HG03196 (cell line): Measurements from ENCODE around the gene ADIPOQ.
"Not testable (repeated sequence)": the region's sequence is repeated elsewhere in the genome, so short reads cannot be mapped to it uniquely, and the experiment has no call there.

Experiments
- ATAC-seq: cut with Tn5 transposase; IDR thresholded peaks from one replicate; pipeline ENCODE4 v1.9.1; 2021; ENCODE audit not compliant: unreplicated experiment

The ADIPOQ gene

GRCh38 chr3:186842426-186843038 lies at the start of gene ADIPOQ:
TSS of gene ADIPOQ (plus strand) at chr3:186842710. CDS start at chr3:186853059, 10,349 bp downstream.
- no peak for ATAC-seq

- no peak for ATAC-seq
Measured at GRCh38 chr3:186798239-186798874, 44.2 kb upstream of the ADIPOQ start.

GRCh38 chr3:186800285-186800684 lies 42.2 kb upstream of the ADIPOQ start:
- no peak for ATAC-seq

- no peak for ATAC-seq
Measured at GRCh38 chr3:186802701-186803100, 39.8 kb upstream of the ADIPOQ start.

- not testable (repeated sequence) for ATAC-seq
Measured at GRCh38 chr3:186803447-186803846, 39.1 kb upstream of the ADIPOQ start.

GRCh38 chr3:186806089-186807055 lies 36.1 kb upstream of the ADIPOQ start, which contains the start of gene RFC4:
TSS of gene RFC4 (minus strand) at chr3:186806482. CDS start at chr3:186804713, 1,769 bp downstream.
- peak; percentile 95 for ATAC-seq

- no peak for ATAC-seq
Measured at GRCh38 chr3:186807231-186807630, 35.3 kb upstream of the ADIPOQ start.

GRCh38 chr3:186810336-186810996 lies 32.0 kb upstream of the ADIPOQ start:
- no peak for ATAC-seq

- ATAC-seq: not testable (repeated sequence)
Measured at GRCh38 chr3:186811313-186811712, 31.2 kb upstream of the ADIPOQ start.

GRCh38 chr3:186814100-186814499 lies 28.4 kb upstream of the ADIPOQ start:
- no peak for ATAC-seq

- no peak for ATAC-seq
Measured at GRCh38 chr3:186815435-186815834, 27.1 kb upstream of the ADIPOQ start.

GRCh38 chr3:186818516-186818915 lies 24.0 kb upstream of the ADIPOQ start:
- ATAC-seq: no peak

- ATAC-seq: no peak
Measured at GRCh38 chr3:186818956-186819355, 23.6 kb upstream of the ADIPOQ start.

GRCh38 chr3:186821429-186822387 lies 20.8 kb upstream of the ADIPOQ start:
- ATAC-seq: no peak

GRCh38 chr3:186822388-186822759 lies 20.1 kb upstream of the ADIPOQ start:
- ATAC-seq: not testable (repeated sequence)

GRCh38 chr3:186823386-186823785 lies 19.1 kb upstream of the ADIPOQ start:
- no peak for ATAC-seq

- no peak for ATAC-seq
Measured at GRCh38 chr3:186824430-186825139, 17.9 kb upstream of the ADIPOQ start.

- no peak for ATAC-seq
Measured at GRCh38 chr3:186825294-186825821, 17.2 kb upstream of the ADIPOQ start.

- no peak for ATAC-seq
Measured at GRCh38 chr3:186825872-186826409, 16.6 kb upstream of the ADIPOQ start.
